NCI-H460 (cell line): Measurements from ENCODE around the gene CFAP97D2. TPM values are rescaled to one million over a fixed set of nuclear protein-coding genes. Genes with fewer than 3 reads are reported as not detected.
"Not testable (repeated sequence)": the region's sequence is repeated elsewhere in the genome, so short reads cannot be mapped to it uniquely, and the experiment has no call there.

Source experiments
- DNase-seq: peaks from one replicate; pipeline ENCODE4 v3.0.0-alpha.2; 2016; ENCODE audit warnings: low read depth; ENCODE audit errors: extremely low read depth
- total RNA-seq: library from RNA; depleted of rRNA; stranded (reverse); fragments of >200 nt; shearing (Covaris generic); gene quantifications from 2 replicates; pipeline ENCODE4 v1.2.3, GENCODE V29; 2014

Gene CFAP97D2
- total RNA-seq, 1 experiment from 2014 or later = not detected

DNA sequence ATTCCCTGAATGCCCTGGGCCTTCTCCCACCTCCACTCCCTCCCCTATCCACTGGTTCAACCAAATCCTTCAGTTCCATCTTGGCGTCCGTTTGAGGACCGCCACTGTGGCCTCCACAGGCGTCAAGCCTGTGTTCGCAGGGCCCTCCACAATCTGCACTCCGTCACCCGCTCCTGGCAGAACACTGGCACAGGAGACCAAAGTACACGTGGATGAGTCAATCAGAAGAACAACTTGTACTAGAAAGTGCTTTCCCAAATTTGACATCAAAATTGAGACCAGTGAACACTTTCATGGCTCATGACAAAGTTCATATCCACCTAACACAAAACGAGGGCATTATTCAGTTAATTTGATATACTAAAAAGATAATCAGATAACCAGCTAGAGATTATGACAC is 49.1 kb downstream of the CFAP97D2 start:
- DNase-seq = no peak

DNA sequence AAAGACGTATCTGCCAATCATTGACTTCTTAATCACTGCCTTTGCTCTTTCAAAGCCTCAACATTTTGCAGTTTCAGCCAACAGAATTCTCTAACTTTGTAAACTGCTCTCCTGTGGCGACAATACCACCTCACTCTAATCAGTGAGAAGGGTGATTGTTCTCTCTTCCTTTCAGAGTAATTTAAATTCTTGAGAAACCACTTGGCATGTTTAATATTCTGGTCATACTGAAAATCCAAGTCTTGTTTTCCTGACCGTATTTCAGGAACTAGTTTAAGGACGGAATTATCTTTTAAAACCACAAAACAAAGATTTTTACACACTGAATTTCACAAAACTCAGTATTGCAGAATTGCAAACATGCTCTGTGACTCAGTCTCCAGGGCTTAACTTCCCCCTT is 50.4 kb downstream of the CFAP97D2 start:
- DNase-seq = no peak

DNA sequence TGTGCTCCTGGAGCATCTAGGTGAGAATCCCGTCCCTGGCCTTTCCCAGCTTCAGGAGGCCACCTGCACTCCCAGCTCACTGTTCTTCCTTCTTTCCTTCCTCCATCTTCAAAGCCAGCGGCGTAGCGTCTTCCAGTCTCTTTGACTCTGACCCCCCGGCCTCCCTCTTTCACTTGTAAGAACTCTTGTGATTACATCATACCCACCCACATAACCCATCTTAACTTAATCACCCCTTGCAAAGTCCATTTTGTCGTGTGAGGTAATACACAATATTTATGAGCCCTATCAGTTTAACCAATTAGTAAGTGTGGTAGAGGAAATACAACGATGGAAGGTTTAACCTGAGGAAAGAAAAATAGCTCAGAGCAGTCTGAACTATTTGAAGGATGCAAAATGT is 51.1 kb downstream of the CFAP97D2 start:
- DNase-seq = no peak

DNA sequence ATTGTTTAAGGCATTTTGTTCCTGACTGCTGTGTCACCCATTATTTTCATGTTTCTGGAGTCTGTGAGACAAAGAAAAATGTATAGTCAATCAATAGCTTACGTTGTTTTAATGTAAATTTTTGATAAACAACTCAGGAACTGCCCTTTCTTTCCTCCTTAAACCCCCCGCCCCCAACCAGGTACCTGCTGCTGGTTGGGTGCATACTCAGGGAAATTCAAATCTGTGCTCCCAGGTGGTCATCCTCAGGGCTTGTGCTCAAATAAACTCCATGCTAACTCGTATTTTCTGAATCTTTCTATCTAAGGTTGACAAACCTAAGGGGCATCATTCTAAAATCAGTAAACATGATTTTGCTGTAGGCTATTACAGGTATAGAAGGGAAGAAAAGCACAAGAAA is 51.5 kb downstream of the CFAP97D2 start:
- no peak for DNase-seq

DNA sequence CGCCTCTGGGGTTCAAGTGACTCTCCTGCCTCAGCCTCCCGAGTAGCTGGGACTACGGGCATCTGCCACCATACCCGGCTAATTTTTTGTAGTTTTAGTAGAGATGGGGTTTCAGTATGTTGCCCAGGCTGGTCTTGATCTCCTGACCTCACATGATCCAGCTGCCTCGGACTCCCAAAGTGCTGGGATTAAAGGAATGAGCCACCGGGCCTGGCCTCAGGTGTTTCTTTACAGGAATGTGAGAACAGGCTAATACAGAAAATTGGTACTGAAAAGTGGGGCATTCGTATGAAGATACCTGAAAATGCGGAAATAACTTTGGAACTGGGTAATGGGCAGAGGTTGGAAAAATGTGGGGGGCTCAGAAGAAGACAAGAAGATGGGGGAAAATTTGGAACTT is 52.8 kb downstream of the CFAP97D2 start:
- DNase-seq = no peak

DNA sequence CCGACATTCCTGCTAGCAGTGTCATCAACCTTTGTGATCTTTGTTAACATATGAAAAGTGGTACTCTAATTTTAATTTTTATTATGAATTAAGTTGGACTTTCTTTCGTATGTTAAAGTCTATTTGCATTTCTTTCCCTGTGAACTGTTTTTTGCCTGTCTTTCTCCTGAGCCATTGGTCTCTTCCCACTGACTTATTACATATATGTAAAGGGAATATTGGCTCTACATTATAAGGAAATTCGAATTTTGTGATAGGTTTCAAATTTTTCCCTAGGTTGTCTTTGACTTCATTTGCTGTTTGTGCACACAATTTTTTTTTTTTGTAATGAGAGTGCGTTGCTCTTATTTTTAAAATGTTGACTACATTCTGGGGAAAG is 55.2 kb downstream of the CFAP97D2 start:
- no peak for DNase-seq

DNA sequence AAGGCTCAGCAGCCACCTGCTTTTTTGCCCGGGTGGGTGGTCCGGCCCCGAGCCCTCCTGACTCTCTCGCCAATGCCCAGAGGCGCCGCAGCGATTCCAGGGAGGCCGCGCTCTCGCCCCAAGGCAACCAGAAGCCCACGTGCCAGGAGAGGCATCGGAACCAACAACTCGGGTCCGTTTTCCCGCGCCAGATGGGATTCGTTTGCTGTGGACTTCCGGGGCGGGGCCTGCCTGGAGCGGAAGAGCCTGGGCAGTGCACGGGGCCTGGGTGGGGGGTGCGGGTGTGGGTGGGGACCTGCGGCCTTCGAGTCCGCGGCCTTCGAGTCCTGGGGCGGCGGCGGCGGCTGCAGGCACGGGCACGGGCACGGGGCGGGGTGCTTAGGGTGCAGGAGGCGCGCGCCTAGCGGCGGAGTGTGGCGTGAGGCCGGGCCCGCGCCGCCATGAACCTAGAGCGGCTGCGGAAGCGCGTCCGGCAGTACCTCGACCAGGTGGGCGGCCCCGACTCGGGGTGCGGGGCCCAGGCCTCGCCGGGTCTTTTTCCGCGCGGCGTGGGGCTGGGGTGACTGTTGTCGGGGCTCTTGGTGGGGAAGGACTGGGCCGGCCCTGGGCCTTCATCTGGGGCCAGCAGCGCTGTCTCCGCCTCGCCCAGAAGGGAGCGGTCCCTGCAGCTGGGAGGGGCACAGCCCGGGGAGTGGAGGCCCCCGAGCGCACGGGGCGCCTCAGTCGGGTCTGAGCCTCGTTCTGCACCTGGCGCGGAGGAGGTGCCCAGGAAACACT is 55.8 kb downstream of the CFAP97D2 start, which contains the start of gene CDC16:
Gene CDC16, plus strand, starts transcription at position 253 of the 777 bp plus-strand sequence. Its CDS starts 188 bp downstream, at position 441.
- peak; percentile 85 for DNase-seq

DNA sequence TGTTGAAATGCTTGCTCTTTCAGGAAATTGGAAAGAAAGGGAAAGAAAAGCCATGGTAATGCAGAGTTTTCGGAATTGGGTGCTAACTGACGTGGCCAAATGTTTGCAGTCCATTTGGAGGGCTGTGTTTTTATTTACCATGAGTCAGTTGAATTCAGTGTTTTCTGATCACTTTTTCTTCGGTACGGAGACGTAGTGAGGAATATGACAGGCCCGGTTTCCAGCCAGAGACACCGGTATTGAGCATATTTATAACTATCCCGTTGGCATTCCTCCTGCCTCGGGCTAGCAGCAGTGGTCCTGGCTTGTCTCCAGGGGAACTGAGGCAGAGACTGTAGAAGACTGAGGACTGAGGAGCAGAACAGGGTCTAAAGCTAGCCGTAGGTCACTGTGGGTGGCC is 56.6 kb downstream of the CFAP97D2 start:
- no peak for DNase-seq

DNA sequence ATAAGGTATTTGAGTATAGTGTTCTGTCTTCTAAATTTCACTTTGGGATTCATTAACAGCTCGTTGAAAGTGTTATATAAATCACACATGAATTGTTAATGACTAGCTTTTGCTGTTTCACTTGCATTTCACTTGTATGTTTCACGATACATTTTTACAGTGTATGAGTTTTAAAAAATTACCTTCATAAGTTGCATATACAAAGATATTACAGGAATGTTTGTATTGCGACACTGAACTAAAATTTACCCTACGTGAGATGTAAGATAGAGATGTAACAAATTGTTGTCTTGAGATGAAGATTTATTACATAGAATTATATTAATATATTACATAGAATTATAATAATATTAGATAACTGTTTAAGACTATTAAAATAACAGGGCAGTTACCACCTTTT is 57.2 kb downstream of the CFAP97D2 start:
- DNase-seq = no peak

DNA sequence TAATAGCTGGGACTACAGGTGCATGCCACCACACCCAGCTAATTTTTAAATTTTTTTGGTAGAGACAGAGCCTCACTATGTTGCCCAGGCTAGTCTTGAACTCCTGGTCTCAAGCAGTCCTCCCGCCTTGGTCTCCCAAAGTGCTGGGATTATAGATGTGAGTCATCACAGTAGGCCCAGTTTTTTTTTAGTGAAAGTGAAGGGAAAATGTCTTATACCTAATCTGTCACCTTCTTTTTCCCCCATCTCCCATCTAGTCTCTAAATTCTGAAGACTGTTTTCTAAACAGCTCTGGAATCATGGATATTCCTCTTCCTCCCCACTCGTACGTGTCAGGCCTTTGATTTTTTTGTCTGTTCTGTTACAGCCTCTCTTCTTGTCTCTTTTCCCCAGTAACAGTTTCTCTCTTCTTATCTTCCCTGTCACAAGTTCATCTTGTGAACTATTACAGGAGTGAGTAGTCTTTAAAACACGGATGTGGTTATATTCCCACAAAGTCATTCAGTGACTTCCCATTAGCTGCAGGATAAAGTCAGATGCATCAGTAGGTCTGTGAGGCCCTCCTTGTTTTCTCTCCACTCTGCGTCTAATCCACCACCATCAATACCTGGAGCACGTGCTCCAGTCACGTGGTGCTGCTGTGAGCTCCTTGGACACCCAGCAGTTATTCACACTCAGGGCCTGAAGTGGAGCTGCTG is 58.5 kb downstream of the CFAP97D2 start:
- DNase-seq = no peak

DNA sequence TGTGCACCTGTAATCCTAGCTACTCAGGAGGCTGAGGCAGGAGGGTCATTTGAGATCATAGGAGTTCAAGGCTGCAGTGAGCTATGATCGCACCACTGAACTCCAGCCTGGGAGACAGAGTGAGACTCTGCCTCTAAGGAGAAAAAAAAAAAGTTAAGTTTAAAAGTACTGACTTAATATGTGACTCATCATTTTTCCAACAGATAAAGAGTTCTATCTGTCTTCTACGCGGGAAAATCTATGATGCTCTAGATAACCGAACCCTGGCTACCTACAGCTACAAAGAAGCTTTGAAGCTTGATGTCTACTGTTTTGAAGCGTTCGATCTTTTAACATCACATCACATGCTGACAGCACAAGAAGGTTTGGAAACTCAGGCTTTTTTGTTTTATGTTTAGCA is 62.9 kb downstream of the CFAP97D2 start:
- no peak for DNase-seq

DNA sequence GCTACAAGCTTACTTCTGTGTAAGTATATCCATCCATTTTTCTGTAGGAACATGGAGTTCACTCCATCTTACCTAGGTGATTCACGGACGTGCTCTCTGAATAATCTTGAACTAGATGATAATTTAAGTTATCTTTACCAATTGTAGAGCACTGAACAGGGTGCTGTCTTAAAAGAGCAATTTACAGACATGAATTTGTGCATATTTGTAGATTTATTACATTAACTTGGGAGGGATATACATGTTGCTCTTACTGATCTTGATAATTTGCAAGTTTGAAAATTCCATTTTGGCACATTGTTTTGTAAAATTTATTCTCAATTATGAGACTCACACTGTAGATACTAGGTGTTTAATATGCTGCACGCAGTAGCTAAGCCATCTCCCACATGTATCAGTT is 64.9 kb downstream of the CFAP97D2 start:
- DNase-seq = no peak

DNA sequence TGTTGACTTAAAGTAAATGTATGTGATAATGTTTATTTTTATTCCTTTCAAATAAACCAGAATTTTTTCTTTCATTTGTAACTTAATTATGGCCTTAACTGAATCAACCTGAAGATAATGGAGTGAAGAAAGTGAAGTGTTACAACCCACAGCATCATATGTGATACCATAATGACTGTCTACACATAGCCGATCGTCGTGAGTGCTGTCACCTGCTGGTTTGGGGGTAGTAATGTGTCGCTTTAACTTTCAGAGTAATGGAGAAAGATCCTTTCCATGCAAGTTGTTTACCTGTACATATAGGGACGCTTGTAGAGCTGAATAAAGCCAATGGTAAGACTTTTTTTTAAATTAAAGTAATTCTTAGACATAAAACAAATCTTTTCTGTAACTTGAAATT is 65.6 kb downstream of the CFAP97D2 start:
- DNase-seq = no peak

DNA sequence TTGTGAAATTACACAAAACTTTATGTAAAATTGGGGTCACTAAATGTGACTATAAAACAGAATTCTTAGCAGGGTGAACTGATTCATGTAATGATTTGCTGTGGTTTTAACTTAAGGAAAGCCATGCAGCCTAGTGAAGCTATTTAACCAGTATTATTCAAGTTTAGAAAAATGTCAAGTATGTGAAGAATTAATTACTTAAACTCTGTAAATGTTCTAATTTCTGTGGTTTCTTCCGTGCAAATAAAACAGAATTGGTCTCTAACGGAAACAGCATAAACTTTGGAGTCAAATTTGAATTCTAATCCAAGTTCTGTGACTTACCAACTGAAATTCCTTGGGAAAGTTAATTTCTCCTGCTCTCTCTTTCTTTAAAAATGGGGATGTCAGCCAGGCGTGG is 69.0 kb downstream of the CFAP97D2 start:
- DNase-seq = no peak

DNA sequence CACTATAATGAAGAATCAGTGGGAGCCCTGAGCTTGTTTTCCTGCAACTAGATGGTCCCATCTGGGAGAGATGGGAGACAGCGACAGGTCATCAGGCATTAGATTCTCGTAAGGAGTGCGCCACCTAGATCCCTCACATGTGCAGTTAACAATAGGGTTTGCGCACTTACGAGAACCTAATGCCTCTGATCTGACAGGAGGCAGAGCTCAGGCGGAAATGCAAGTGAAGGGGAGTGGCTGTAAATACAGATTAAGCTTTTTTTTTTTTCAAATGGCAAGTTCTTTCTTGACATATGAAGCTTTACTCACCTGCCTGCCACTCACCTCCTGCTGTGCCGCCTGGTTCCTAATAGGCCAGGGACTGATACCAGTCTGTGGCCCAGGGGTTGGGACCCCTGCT is 70.0 kb downstream of the CFAP97D2 start:
- DNase-seq = no peak

DNA sequence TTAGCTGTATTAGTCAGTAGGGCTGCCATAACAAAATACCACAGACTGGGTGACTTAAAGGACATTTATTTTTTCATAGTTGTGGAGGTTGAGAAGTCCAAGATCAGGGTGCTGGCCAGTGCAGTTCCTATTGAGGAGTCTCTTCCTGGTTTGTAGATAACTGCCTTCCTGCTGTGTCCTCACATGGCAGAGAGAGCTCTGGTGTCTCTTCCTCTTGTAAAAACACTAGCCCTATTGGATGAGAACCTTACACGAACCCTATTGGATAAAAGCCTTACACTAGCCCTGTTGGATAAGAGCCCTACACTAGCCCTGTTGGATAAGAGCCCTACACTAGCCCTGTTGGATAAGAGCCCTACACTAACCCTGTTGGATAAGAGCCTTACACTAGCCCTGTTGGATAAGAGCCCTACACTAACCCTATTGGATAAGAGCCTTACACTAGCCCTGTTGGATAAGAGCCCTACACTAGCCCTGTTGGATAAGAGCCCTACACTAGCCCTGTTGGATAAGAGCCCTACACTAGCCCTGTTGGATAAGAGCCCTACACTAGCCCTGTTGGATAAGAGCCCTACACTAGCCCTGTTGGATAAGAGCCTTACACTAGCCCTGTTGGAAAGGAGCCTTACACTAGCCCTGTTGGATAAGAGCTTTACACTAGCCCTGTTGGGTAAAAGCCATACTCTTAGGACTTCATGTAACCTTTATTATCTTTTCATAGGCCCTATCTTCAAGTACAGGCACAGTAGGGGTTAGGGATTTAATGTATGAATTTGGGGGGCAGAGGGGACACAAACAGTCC is 72.8 kb downstream of the CFAP97D2 start:
- not testable (repeated sequence) for DNase-seq

DNA sequence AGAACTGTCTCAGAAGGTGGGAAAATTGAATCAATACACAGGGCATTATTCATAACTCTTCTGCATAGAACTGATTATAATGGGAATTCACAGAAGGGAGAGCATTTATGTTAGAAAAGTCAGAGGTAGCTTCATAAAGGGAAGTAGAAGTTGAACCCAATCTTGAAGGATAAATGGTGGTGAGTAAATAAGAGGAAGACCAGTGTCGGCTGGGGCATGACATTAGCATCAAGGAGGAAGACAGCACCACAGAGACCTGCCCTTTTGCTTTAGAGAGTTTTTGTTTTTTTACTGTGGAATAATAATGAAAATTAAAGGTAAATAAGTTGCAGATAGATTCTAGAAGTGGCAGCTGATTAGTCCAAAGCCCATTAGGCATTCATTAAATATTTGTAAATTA is 77.5 kb downstream of the CFAP97D2 start:
- no peak for DNase-seq

DNA sequence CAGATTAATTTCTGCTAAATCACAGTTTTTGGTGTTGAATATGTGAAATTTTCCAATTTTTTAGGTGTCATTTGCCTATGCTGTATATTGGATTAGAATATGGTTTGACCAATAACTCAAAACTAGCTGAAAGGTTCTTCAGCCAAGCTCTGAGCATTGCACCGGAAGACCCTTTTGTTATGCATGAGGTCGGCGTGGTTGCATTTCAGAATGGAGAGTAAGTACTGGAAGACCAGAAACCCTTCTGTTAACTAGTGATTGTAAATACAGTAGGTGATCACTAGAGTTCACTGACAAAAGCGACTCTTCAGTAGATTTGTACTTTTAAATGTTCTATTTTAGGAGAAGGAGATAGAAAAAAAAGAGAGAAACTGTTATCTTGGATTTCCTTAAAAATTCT is 78.0 kb downstream of the CFAP97D2 start:
- DNase-seq = no peak

DNA sequence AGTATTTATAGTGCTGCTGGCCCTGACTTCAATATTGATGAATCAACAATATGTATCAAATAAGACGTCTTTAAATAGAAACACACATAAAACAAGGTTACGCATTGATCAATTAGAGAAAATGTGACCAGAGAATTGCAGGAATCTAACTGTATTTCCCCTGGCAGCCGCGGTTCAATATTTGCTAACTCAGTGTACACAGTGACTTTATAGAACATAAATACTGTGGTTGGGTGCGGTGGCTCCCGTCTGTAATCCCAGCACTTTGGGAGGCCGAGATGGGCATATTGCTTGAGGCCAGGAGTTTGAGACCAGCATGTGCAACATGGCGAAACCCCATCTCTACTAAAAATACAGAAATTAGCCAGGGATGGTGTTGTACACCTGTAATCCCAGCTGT is 79.5 kb downstream of the CFAP97D2 start:
- DNase-seq = no peak

DNA sequence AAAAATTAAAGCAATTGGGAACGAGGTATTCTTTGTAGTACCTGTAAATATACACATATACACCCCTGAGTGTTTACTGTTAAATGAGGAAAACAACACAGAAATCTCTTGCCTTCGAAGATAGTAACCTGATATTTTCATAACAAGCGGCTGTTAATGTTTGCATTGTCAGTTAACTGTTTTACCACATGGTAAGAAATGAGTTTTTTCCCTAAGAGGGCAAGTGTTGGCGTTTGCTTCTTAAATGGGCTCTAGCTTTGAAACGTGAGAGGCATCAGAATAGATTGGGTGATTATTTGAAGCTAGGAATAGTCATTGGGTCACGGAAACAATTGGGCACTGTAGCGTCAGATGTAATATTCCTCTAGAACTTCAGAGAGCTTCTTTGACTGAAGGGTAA is 80.3 kb downstream of the CFAP97D2 start:
- no peak for DNase-seq

DNA sequence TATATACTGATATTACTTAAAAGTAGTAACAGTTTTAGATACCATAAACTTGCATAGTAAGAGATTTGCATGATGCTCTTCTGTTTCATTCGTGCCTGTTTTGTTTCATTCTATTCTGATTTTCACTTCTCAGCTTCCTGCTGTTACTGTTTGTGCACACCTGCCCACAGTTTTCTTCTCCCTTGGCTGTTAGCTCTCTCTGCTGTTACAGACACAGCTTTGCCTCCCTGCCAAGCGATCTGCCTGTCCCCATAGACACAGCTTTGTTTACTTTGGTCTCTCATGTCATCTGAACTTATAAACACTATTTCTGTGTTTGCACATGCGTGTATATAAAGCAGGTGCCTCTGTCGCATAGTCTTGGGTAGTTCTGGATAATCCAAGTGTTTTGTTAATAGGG is 80.9 kb downstream of the CFAP97D2 start:
- DNase-seq = no peak

DNA sequence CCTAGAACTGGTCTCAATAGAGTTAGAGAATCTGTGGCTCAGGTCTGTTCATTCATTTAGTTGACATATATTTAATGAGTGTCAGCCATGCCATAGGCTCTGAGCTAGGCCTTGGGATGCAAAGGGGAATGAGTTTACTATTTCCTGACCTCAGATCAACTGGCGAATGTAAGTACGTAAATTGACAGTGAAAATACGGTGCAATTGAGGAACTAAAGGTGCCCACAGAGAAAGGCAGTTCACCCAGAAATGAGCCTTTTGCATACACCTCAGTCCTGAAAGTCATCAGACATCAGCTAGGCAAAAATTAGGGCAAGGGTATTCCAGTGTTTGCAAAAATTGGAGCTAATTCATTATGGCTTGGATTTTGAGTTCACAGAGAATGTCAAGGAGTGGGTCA is 81.8 kb downstream of the CFAP97D2 start:
- DNase-seq = no peak
